ENCODE results near the gene PARD3B. TPM values are rescaled to one million over a fixed set of nuclear protein-coding genes. Genes with fewer than 3 reads are reported as not detected.

Gene PARD3B
- total and polyA plus RNA-seq, 9 donors, result 6.4 to 15.3 (median 7.5) TPM

GRCh38 chr2:205297368-205297767 lies 752.1 kb downstream of the PARD3B start:
- H3K27me3 ChIP-seq (ENCODE audit: control insufficient read depth, insufficient read depth, low read length), result no peaks in the 10 kb centered on the region
- H3K27ac ChIP-seq (ENCODE audit: low read length), result no peak overlapping the region
- no peak for DNase-seq
- no peak overlapping the region for H3K4me3 ChIP-seq (ENCODE audit: low read length)
- no peaks in the 10 kb centered on the region for H3K9me3 ChIP-seq (replicated peaks; ENCODE audit: control insufficient read depth, low read depth, low read length)
- no peaks in the 10 kb centered on the region for H3K4me1 ChIP-seq (ENCODE audit: control insufficient read depth, insufficient read depth, low read length)
- H3K36me3 ChIP-seq (ENCODE audit: control insufficient read depth, insufficient read depth, low read length), result no peaks in the 10 kb centered on the region

- no peak for DNase-seq
- no peak overlapping the region for H3K27ac ChIP-seq (ENCODE audit: low read length)
- no CpG with 5 or more reads among the region's 4 CpGs for WGBS (ENCODE audit: insufficient coverage)
- no peak overlapping the region for H3K4me3 ChIP-seq (ENCODE audit: low read length)
- H3K27me3 ChIP-seq (ENCODE audit: control insufficient read depth, insufficient read depth, low read length), result no peaks in the 10 kb centered on the region
- H3K36me3 ChIP-seq (ENCODE audit: control insufficient read depth, insufficient read depth, low read length), result no peaks in the 10 kb centered on the region
- no peaks in the 10 kb centered on the region for H3K4me1 ChIP-seq (ENCODE audit: control insufficient read depth, insufficient read depth, low read length)
- no peaks in the 10 kb centered on the region for H3K9me3 ChIP-seq (replicated peaks; ENCODE audit: control insufficient read depth, low read depth, low read length)
Measured at GRCh38 chr2:205297846-205298245, 752.6 kb downstream of the PARD3B start.

- no peaks in the 10 kb centered on the region for H3K4me1 ChIP-seq (ENCODE audit: control insufficient read depth, insufficient read depth, low read length)
- H3K27ac ChIP-seq (ENCODE audit: low read length), result no peak overlapping the region
- no peaks in the 10 kb centered on the region for H3K9me3 ChIP-seq (replicated peaks; ENCODE audit: control insufficient read depth, low read depth, low read length)
- no peak for DNase-seq
- H3K36me3 ChIP-seq (ENCODE audit: control insufficient read depth, insufficient read depth, low read length), result no peaks in the 10 kb centered on the region
- WGBS (ENCODE audit: insufficient coverage), result no CpG with 5 or more reads among the region's 5 CpGs
- no peaks in the 10 kb centered on the region for H3K27me3 ChIP-seq (ENCODE audit: control insufficient read depth, insufficient read depth, low read length)
- no peak overlapping the region for H3K4me3 ChIP-seq (ENCODE audit: low read length)
Measured at GRCh38 chr2:205311201-205311600, 765.9 kb downstream of the PARD3B start.

DNA sequence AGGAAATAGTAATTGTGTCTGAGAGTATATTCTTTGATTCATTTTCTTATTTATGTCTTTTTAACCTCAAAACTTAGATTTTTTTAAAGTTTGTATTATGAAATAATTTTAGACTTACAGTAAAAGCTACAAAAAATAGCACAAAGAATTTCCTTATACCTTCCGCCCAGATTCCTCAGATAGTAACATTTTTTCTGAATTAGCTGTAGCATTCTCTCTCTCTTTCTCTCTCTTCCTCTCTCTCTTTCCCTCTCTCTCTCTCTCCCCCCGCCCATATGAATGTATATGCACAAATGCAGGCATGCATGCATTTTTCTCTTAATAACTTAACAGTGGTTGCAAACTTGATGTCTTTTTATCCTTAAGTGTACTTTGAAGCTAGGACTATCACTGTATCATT lies 776.0 kb downstream of the PARD3B start:
- DNase-seq, result no peak
- Histone ChIP-seq H3K9me3 (replicated peaks; ENCODE audit: control insufficient read depth, low read depth, low read length) (no peaks in the 10 kb centered on the region), H3K4me3 (ENCODE audit: low read length) (no peak overlapping the region), H3K36me3 (ENCODE audit: control insufficient read depth, insufficient read depth, low read length) (no peaks in the 10 kb centered on the region), H3K27ac (ENCODE audit: low read length) (no peak overlapping the region), H3K27me3 (ENCODE audit: control insufficient read depth, insufficient read depth, low read length) (no peaks in the 10 kb centered on the region), H3K4me1 (ENCODE audit: control insufficient read depth, insufficient read depth, low read length) (no peaks in the 10 kb centered on the region)
- WGBS (ENCODE audit: insufficient coverage), result 100% methylated on average over 1 of the region's 2 CpGs

- H3K36me3 ChIP-seq (ENCODE audit: control insufficient read depth, insufficient read depth, low read length), result no peaks in the 10 kb centered on the region
- WGBS (ENCODE audit: insufficient coverage), result no CpG with 5 or more reads among the region's 2 CpGs
- no peaks in the 10 kb centered on the region for H3K9me3 ChIP-seq (replicated peaks; ENCODE audit: control insufficient read depth, low read depth, low read length)
- H3K27ac ChIP-seq (ENCODE audit: low read length), result no peak overlapping the region
- H3K4me1 ChIP-seq (ENCODE audit: control insufficient read depth, insufficient read depth, low read length), result no peaks in the 10 kb centered on the region
- no peaks in the 10 kb centered on the region for H3K27me3 ChIP-seq (ENCODE audit: control insufficient read depth, insufficient read depth, low read length)
- no peak for DNase-seq
- H3K4me3 ChIP-seq (ENCODE audit: low read length), result no peak overlapping the region
Measured at GRCh38 chr2:205323929-205324328, 778.7 kb downstream of the PARD3B start.

DNA sequence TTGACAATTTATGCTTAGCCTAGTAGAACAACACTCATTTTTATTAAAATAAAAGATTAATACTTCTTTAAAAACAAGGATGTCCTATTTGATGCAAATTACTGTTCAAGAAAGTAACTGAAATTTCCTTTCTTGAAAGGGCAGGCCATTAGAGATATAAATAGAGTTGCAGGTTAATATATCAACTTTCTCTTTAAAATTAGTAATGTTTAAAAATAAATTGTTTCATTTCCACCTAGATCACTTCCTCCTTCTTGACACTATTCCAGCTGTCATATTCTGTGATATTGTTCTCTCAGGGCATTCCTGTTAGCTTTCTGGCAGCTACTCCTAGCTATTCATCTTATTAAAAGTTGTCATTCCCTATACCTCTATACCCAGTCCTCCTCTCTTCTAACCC lies 779.1 kb downstream of the PARD3B start:
- Histone ChIP-seq H3K9me3 (replicated peaks; ENCODE audit: control insufficient read depth, low read depth, low read length) (no peaks in the 10 kb centered on the region), H3K4me3 (ENCODE audit: low read length) (no peak overlapping the region), H3K4me1 (ENCODE audit: control insufficient read depth, insufficient read depth, low read length) (no peaks in the 10 kb centered on the region), H3K36me3 (ENCODE audit: control insufficient read depth, insufficient read depth, low read length) (no peaks in the 10 kb centered on the region), H3K27ac (ENCODE audit: low read length) (no peak overlapping the region), H3K27me3 (ENCODE audit: control insufficient read depth, insufficient read depth, low read length) (no peaks in the 10 kb centered on the region)
- no peak for DNase-seq

DNA sequence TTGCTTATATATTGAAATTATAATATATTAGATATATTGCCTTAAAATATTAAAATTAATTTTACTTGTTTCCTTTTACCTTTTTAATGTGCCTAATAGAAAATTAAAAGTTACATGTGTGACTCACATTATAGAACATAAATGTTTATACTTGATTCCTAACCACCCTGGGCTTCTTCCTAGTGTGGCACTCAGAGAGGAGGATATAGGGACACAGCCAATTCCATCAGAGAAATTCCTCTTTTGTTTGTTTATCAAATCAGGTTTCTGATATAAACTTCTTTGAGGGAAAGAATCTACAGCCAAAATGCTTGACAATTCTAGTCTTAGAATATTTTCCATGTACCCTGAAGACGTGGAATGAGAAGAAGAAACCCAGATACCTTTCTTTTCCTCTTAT lies 788.1 kb downstream of the PARD3B start:
- Histone ChIP-seq H3K4me3 (ENCODE audit: low read length) (no peak overlapping the region), H3K27me3 (ENCODE audit: control insufficient read depth, insufficient read depth, low read length) (no peaks in the 10 kb centered on the region), H3K36me3 (ENCODE audit: control insufficient read depth, insufficient read depth, low read length) (no peaks in the 10 kb centered on the region), H3K4me1 (ENCODE audit: control insufficient read depth, insufficient read depth, low read length) (no peaks in the 10 kb centered on the region), H3K27ac (ENCODE audit: low read length) (no peak overlapping the region), H3K9me3 (replicated peaks; ENCODE audit: control insufficient read depth, low read depth, low read length) (no peaks in the 10 kb centered on the region)
- no peak for DNase-seq
- no CpG with 5 or more reads among the region's 1 CpG for WGBS (ENCODE audit: insufficient coverage)

DNA sequence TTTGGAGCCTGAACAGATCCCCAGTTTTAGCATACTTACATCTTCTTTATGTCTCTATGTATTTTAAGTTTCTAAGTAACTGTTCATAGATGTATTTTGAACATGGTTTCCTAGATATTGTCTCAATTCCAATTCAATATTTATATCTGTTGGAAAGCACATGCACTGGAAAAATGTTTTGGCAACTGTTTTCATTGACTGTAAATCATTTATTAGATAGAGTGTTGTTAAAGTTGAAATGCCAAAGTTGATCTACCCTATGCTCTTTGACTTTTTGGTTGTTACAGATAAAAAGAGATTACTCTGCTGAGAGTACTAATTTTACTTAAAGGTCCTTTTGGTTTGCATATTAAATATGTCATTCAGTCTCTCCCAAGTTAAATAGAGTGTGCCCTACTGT lies 792.0 kb downstream of the PARD3B start:
- Histone ChIP-seq H3K4me3 (ENCODE audit: low read length) (no peak overlapping the region), H3K27me3 (ENCODE audit: control insufficient read depth, insufficient read depth, low read length) (no peaks in the 10 kb centered on the region), H3K4me1 (ENCODE audit: control insufficient read depth, insufficient read depth, low read length) (no peaks in the 10 kb centered on the region), H3K36me3 (ENCODE audit: control insufficient read depth, insufficient read depth, low read length) (no peaks in the 10 kb centered on the region), H3K27ac (ENCODE audit: low read length) (no peak overlapping the region), H3K9me3 (replicated peaks; ENCODE audit: control insufficient read depth, low read depth, low read length) (peaks cover 2% of the 10 kb centered on the region)
- peak; percentile 46 for DNase-seq

DNA sequence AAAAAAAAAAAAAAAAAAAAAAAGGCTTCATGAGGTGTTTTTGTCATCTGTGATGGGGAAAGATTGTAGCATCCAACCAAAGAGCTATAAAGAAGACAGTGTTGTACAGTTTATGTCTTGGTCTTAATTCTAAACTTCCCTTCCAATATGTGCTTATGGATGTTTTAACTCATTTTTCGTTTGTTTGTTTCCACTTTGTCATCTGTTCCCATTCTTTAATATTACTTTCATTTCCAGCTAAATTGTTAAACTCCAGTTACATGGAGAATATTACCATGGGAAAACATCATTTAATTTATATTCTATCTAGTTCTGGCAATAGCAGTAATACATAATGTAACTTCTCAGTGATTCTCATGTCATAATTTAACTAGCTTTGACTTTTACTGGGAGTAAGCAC lies 792.9 kb downstream of the PARD3B start:
- Histone ChIP-seq H3K27me3 (ENCODE audit: control insufficient read depth, insufficient read depth, low read length) (no peaks in the 10 kb centered on the region), H3K27ac (ENCODE audit: low read length) (no peak overlapping the region), H3K36me3 (ENCODE audit: control insufficient read depth, insufficient read depth, low read length) (no peaks in the 10 kb centered on the region), H3K4me3 (ENCODE audit: low read length) (no peak overlapping the region), H3K9me3 (replicated peaks; ENCODE audit: control insufficient read depth, low read depth, low read length) (peaks cover 2% of the 10 kb centered on the region), H3K4me1 (ENCODE audit: control insufficient read depth, insufficient read depth, low read length) (no peaks in the 10 kb centered on the region)
- DNase-seq, result peak; percentile 66
- WGBS (ENCODE audit: insufficient coverage), result no CpG with 5 or more reads among the region's 1 CpG

GRCh38 chr2:205343103-205343502 lies 797.8 kb downstream of the PARD3B start:
- DNase-seq, result no peak
- H3K36me3 ChIP-seq (ENCODE audit: control insufficient read depth, insufficient read depth, low read length), result no peaks in the 10 kb centered on the region
- no peaks in the 10 kb centered on the region for H3K27me3 ChIP-seq (ENCODE audit: control insufficient read depth, insufficient read depth, low read length)
- H3K4me3 ChIP-seq (ENCODE audit: low read length), result no peak overlapping the region
- WGBS (ENCODE audit: insufficient coverage), result 90% methylated on average over 1 of the region's 4 CpGs
- no peaks in the 10 kb centered on the region for H3K4me1 ChIP-seq (ENCODE audit: control insufficient read depth, insufficient read depth, low read length)
- H3K27ac ChIP-seq (ENCODE audit: low read length), result no peak overlapping the region
- peaks cover 2% of the 10 kb centered on the region for H3K9me3 ChIP-seq (replicated peaks; ENCODE audit: control insufficient read depth, low read depth, low read length)

DNA sequence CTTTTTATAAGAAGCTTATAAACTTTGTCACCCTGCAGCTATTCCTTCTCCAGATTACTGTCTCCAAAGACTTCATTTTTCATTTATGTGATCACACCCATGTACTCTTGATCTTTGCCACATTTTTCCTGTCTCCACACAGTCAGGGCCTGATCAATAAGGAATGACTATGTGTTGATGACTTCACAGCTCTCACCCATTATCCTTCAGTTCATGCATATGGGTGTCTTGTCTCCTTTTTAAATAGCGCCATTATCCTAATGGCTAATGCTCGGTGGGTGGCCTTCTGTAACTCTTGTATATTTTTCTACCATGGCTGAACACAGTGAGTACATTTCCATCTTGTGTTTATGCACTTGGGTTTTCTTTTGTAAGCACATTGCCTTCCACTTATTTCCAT lies 801.4 kb downstream of the PARD3B start:
- no peaks in the 10 kb centered on the region for H3K27me3 ChIP-seq (ENCODE audit: control insufficient read depth, insufficient read depth, low read length)
- WGBS (ENCODE audit: insufficient coverage), result no CpG with 5 or more reads among the region's 2 CpGs
- no peak overlapping the region for H3K4me3 ChIP-seq (ENCODE audit: low read length)

More for the DNA sequence above, 801.4 kb downstream of the PARD3B start:
- no peak for DNase-seq
- Histone ChIP-seq H3K27ac (ENCODE audit: low read length) (no peak overlapping the region), H3K36me3 (ENCODE audit: control insufficient read depth, insufficient read depth, low read length) (no peaks in the 10 kb centered on the region), H3K4me1 (ENCODE audit: control insufficient read depth, insufficient read depth, low read length) (no peaks in the 10 kb centered on the region), H3K9me3 (replicated peaks; ENCODE audit: control insufficient read depth, low read depth, low read length) (no peaks in the 10 kb centered on the region)
